HG03139 (cell line): ENCODE results near the gene P4HB.
A peak's percentile ranks its signal among the peaks of the same experiment; 100 is the strongest.

Source experiments
- ATAC-seq: cut with Tn5 transposase; IDR thresholded peaks from one replicate; pipeline ENCODE4 v1.9.1; 2021; ENCODE audit not compliant: unreplicated experiment

P4HB gene

GRCh38 chr17:81898029-81898866 lies 37.9 kb upstream of the P4HB start:
- no peak for ATAC-seq

- ATAC-seq = no peak
These were observed 35.1 kb upstream of the P4HB start for GRCh38 chr17:81895400-81895799.

GRCh38 chr17:81891303-81891552 lies 30.9 kb upstream of the P4HB start:
- ATAC-seq = no peak

- no peak for ATAC-seq
These were observed 30.3 kb upstream of the P4HB start for GRCh38 chr17:81890447-81891302.

GRCh38 chr17:81889602-81890001 lies 29.3 kb upstream of the P4HB start:
- ATAC-seq = no peak

GRCh38 chr17:81888988-81889595 lies 28.8 kb upstream of the P4HB start:
- ATAC-seq = no peak

GRCh38 chr17:81888105-81888987 lies 28.0 kb upstream of the P4HB start:
- ATAC-seq = no peak

GRCh38 chr17:81885869-81886548 lies 25.7 kb upstream of the P4HB start:
- ATAC-seq = no peak

GRCh38 chr17:81885454-81885853 lies 25.1 kb upstream of the P4HB start:
- no peak for ATAC-seq

- ATAC-seq = no peak
These were observed 24.6 kb upstream of the P4HB start for GRCh38 chr17:81884968-81885367.

GRCh38 chr17:81884520-81884919 lies 24.2 kb upstream of the P4HB start:
- no peak for ATAC-seq

GRCh38 chr17:81879121-81879520 lies 18.8 kb upstream of the P4HB start:
- ATAC-seq = no peak

- no peak for ATAC-seq
These were observed 18.0 kb upstream of the P4HB start for GRCh38 chr17:81878294-81878693.

- ATAC-seq = no peak
These were observed 17.2 kb upstream of the P4HB start for GRCh38 chr17:81877569-81877968.

GRCh38 chr17:81871387-81872230 lies 11.3 kb upstream of the P4HB start:
- ATAC-seq = peak; percentile 47

- no peak for ATAC-seq
These were observed 10.6 kb upstream of the P4HB start, which contains the start of gene ARHGDIA for GRCh38 chr17:81870981-81871386. Gene ARHGDIA, minus strand, starts transcription at chr17:81871337. Its CDS starts 1,407 bp downstream, at chr17:81869930.

- ATAC-seq = no peak
These were observed 10.0 kb upstream of the P4HB start for GRCh38 chr17:81870131-81870980.
